Neuronal stem cell (in vitro differentiated cells): Measurements from ENCODE around the gene SUPT7L.

Source experiments
- DNase-seq: peaks from one replicate; pipeline ENCODE4 v3.0.0-alpha.2; 2013; ENCODE audit warnings: low spot score
- H2AFZ ChIP-seq: one replicate; pipeline ENCODE4 v1.6.1; 2013; ENCODE audit warnings: mild to moderate bottlenecking, low read length, inconsistent platforms
- H2AK5ac ChIP-seq: 2 replicates; pipeline ENCODE4 v1.6.1; 2013; ENCODE audit warnings: low read depth, mild to moderate bottlenecking, inconsistent platforms, low read length, moderate library complexity, mixed read lengths
- H2BK120ac ChIP-seq: 2 replicates; pipeline ENCODE4 v1.6.1; 2013; ENCODE audit warnings: low read depth, mild to moderate bottlenecking, inconsistent platforms, low read length, moderate library complexity, mixed read lengths
- H2BK12ac ChIP-seq: one replicate; pipeline ENCODE4 v1.6.1; 2013; ENCODE audit warnings: low read length, inconsistent platforms
- H2BK15ac ChIP-seq: 2 replicates; pipeline ENCODE4 v1.6.1; 2013; ENCODE audit warnings: mild to moderate bottlenecking, low read length, inconsistent platforms, mixed read lengths
- H2BK5ac ChIP-seq: one replicate; pipeline ENCODE4 v1.6.1; 2013; ENCODE audit warnings: inconsistent platforms, mild to moderate bottlenecking, low read length, moderate library complexity
- H3K14ac ChIP-seq: one replicate; pipeline ENCODE4 v1.6.1; 2013; ENCODE audit warnings: low read length, inconsistent platforms
- H3K18ac ChIP-seq: 2 replicates; pipeline ENCODE4 v1.6.1; 2013; ENCODE audit warnings: low read length, inconsistent platforms
- H3K23ac ChIP-seq: 2 replicates; pipeline ENCODE4 v1.6.1; 2013; ENCODE audit warnings: low read depth, mild to moderate bottlenecking, mixed read lengths, low read length, inconsistent platforms; ENCODE audit not compliant: poor library complexity
- H3K27ac ChIP-seq: replicated peaks from 3 replicates; pipeline ENCODE4 v1.5.1; 2013; ENCODE audit warnings: low read length, inconsistent platforms
- H3K27me3 ChIP-seq, 3 experiments: 2 replicates each; pipeline ENCODE4 v1.6.1; 2013; ENCODE audit warnings: low read length in 3 of 3, mild to moderate bottlenecking in 2 of 3, inconsistent platforms in 1 of 3, low read depth in 1 of 3, mixed read lengths in 1 of 3, moderate library complexity in 1 of 3; ENCODE audit not compliant: control insufficient read depth in 3 of 3, insufficient read depth in 3 of 3
- H3K36me3 ChIP-seq, 2 donors: replicated peaks in 1 of 2; 2 replicates each; pipeline ENCODE4 v1.6.1; 2013; ENCODE audit warnings: low read length in 2 of 2; ENCODE audit not compliant: control insufficient read depth in 2 of 2, insufficient read depth in 2 of 2
- H3K4ac ChIP-seq: 2 replicates; pipeline ENCODE4 v1.6.1; 2013; ENCODE audit warnings: inconsistent platforms, mild to moderate bottlenecking, low read length, moderate library complexity
- H3K4me1 ChIP-seq, 2 donors: 1 replicate in 1 of 2; 2 replicates in 1 of 2; pipeline ENCODE4 v1.6.1; 2013; ENCODE audit warnings: low read length in 2 of 2, low read depth in 1 of 2; ENCODE audit not compliant: control insufficient read depth in 2 of 2, insufficient read depth in 1 of 2
- H3K4me2 ChIP-seq: one replicate; pipeline ENCODE4 v1.6.1; 2013; ENCODE audit warnings: mild to moderate bottlenecking, low read length, inconsistent platforms; ENCODE audit not compliant: insufficient read depth, poor library complexity, severe bottlenecking
- H3K4me3 ChIP-seq, 2 donors: 2 replicates each; pipeline ENCODE4 v1.5.1; 2013; ENCODE audit warnings: low read length in 2 of 2, mild to moderate bottlenecking in 2 of 2, inconsistent platforms in 1 of 2, moderate library complexity in 1 of 2
- H3K79me1 ChIP-seq: one replicate; pipeline ENCODE4 v1.6.1; 2013; ENCODE audit warnings: low read depth, mild to moderate bottlenecking, inconsistent platforms, low read length, moderate library complexity
- H3K9ac ChIP-seq: one replicate; pipeline ENCODE4 v1.6.1; 2013; ENCODE audit warnings: mild to moderate bottlenecking, low read depth, low read length, inconsistent platforms; ENCODE audit not compliant: poor library complexity
- H3K9me3 ChIP-seq, 2 donors: replicated peaks in 1 of 2; 2 replicates each; pipeline versions ENCODE3 to v1.6.1; 2013; ENCODE audit warnings: low read length in 2 of 2, mild to moderate bottlenecking in 2 of 2, inconsistent platforms in 1 of 2, low read depth in 1 of 2, mixed read lengths in 1 of 2, moderate library complexity in 1 of 2; ENCODE audit not compliant: control insufficient read depth in 2 of 2, insufficient read depth in 1 of 2
- H4K8ac ChIP-seq: one replicate; pipeline ENCODE4 v1.6.1; 2013; ENCODE audit warnings: low read depth, mild to moderate bottlenecking, inconsistent platforms, low read length, moderate library complexity
- H4K91ac ChIP-seq: one replicate; pipeline ENCODE4 v1.6.1; 2013; ENCODE audit warnings: low read length, low read depth, mild to moderate bottlenecking, inconsistent platforms; ENCODE audit not compliant: poor library complexity
- WGBS, 2 donors: extraction: QIAGEN DNeasy Blood & Tissue Kit; methylation state at CpG; one replicate each; pipeline ENCODE4 v1.1.7; 2013; ENCODE audit warnings: missing lambda C conversion rate in 2 of 2, mixed read lengths in 1 of 2; ENCODE audit not compliant: insufficient read length in 2 of 2, insufficient replicate concordance in 1 of 2; ENCODE audit errors: extremely low coverage in 2 of 2; 5-methylcytosine and 5-hydroxymethylcytosine counted together

The SUPT7L gene

DNA sequence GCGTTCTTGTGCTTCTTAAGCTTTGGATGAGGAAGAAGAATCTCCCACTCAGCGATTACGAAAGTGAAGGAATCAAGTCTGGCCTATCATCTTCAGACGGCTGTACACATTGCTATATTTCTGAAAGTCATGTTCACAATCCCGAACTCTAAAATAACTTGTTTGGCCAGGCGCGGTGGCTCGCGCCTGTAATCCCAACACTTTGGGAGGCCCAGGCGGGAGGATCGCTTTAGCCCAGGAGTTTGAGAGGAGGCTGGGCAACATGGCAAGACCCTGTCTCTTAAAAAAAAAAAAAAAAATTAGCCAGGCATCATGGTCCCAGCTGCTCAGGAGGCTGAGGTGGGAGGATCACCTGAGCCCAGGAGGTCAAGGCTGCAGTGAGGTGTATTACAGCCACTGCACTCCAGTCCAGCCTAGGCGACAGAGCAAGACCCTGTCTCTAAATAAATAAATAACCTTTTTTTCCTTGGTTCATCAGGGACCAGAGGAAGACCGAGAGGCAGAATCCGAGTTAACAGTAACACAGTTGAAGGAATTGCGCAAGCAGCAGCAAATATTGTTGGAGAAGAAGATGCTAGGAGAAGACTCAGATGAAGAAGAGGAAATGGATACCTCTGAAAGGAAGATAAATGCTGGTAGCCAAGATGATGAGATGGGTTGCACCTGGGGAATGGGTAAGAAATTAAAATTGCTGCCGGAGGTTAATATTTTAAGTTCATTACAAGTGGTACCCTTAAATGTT lies 1.4 kb upstream of the SUPT7L start:
- Histone ChIP-seq H3K4me1 (peaks cover 5 to 12% of the 10 kb centered on the region in 2 donors), H2BK12ac (no peak overlapping the region), H2AFZ (no peak overlapping the region), H3K14ac (no peak overlapping the region), H3K18ac (no peak overlapping the region), H3K4me2 (peak overlapping the region; percentile 99), H3K9ac (no peak overlapping the region), H3K36me3 (peaks cover 10 to 63% of the 10 kb centered on the region in 2 donors), H3K9me3 (no peaks in the 10 kb centered on the region), H4K8ac (no peak overlapping the region), H3K27ac (no peak overlapping the region), H3K79me1 (peaks cover 4% of the 10 kb centered on the region), H4K91ac (no peak overlapping the region), H3K27me3 (no peaks in the 10 kb centered on the region), H2BK5ac (no peak overlapping the region), H2AK5ac (no peak overlapping the region), H3K4ac (no peak overlapping the region), H2BK120ac (no peak overlapping the region), H3K23ac (no peak overlapping the region), H2BK15ac (no peak overlapping the region), H3K4me3 (peak overlapping the region; percentile 82 to 88)
- DNase-seq: no peak
- WGBS, 2 donors: no CpG with 5 or more reads among the region's 16 CpGs

DNA sequence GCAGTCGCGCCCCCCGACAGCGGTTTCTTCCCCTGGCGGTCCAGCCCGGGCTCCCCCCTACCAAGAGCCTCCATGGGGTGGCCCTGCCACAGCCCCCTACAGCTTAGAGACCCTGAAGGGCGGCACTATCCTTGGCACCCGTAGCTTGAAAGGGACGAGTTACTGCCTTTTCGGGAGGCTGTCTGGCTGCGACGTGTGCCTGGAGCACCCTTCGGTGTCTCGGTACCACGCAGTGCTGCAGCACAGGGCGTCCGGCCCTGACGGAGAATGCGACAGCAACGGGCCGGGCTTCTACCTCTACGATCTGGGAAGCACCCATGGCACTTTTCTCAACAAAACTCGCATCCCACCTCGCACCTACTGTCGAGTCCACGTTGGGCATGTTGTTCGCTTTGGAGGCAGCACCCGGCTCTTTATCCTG lies 750 bp upstream of the SUPT7L start:
- peak; percentile 2 for DNase-seq
- H3K4me1 ChIP-seq: peaks cover 5 to 12% of the 10 kb centered on the region in 2 donors

GRCh38 chr2:27661371-27661770 lies 2.0 kb downstream of the SUPT7L start:
- H3K36me3 ChIP-seq: peaks cover 12 to 67% of the 10 kb centered on the region in 2 donors
- H3K18ac ChIP-seq: no peak overlapping the region
- no peak for DNase-seq
- H2AFZ ChIP-seq: no peak overlapping the region
- H2BK15ac ChIP-seq: no peak overlapping the region
- H3K4me1 ChIP-seq: peaks cover 5 to 12% of the 10 kb centered on the region in 2 donors
- no CpG with 5 or more reads among the region's 1 CpG for WGBS, 2 donors
- H2AK5ac ChIP-seq: no peak overlapping the region
- no peak overlapping the region for H4K8ac ChIP-seq
- no peak overlapping the region for H3K4ac ChIP-seq
- no peak overlapping the region for H4K91ac ChIP-seq
- no peaks in the 10 kb centered on the region for H3K27me3 ChIP-seq
- H3K4me2 ChIP-seq: no peak overlapping the region
- H2BK12ac ChIP-seq: no peak overlapping the region
- no peak overlapping the region for H3K23ac ChIP-seq
- H3K27ac ChIP-seq: no peak overlapping the region
- no peak overlapping the region for H3K9ac ChIP-seq
- no peak overlapping the region for H2BK5ac ChIP-seq
- H3K9me3 ChIP-seq: no peaks in the 10 kb centered on the region
- no peak overlapping the region for H3K4me3 ChIP-seq
- H3K14ac ChIP-seq: no peak overlapping the region
- H2BK120ac ChIP-seq: no peak overlapping the region
- peaks cover 4% of the 10 kb centered on the region for H3K79me1 ChIP-seq

More for the DNA sequence above, 750 bp upstream of the SUPT7L start:
- Histone ChIP-seq H3K27ac (no peak overlapping the region), H2AFZ (peak overlapping the region; percentile 82), H3K4me3 (peak overlapping the region; percentile 82 to 88), H2BK15ac (no peak overlapping the region), H2BK5ac (no peak overlapping the region), H3K4ac (no peak overlapping the region), H3K79me1 (peaks cover 4% of the 10 kb centered on the region), H3K9ac (peak overlapping the region; percentile 87), H2BK120ac (peak overlapping the region; percentile 85), H3K36me3 (peaks cover 11 to 64% of the 10 kb centered on the region in 2 donors), H2AK5ac (peak overlapping the region; percentile 72), H3K9me3 (no peaks in the 10 kb centered on the region), H4K91ac (no peak overlapping the region), H3K14ac (peak overlapping the region; percentile 57), H2BK12ac (no peak overlapping the region), H3K27me3 (no peaks in the 10 kb centered on the region), H3K18ac (peak overlapping the region; percentile 30), H4K8ac (peak overlapping the region; percentile 94), H3K4me2 (peak overlapping the region; percentile 99), H3K23ac (no peak overlapping the region)
- WGBS, 2 donors: no CpG with 5 or more reads among the region's 28 CpGs

- no peak overlapping the region for H2BK5ac ChIP-seq
- H2BK12ac ChIP-seq: no peak overlapping the region
- no peak overlapping the region for H2BK120ac ChIP-seq
- H3K36me3 ChIP-seq: peaks cover 27 to 100% of the 10 kb centered on the region in 2 donors
- no peak overlapping the region for H3K4me2 ChIP-seq
- no peak overlapping the region for H3K14ac ChIP-seq
- no peaks in the 10 kb centered on the region for H3K9me3 ChIP-seq
- H3K4ac ChIP-seq: no peak overlapping the region
- H3K27me3 ChIP-seq: no peaks in the 10 kb centered on the region
- no peak overlapping the region for H2AFZ ChIP-seq
- no peak overlapping the region for H2BK15ac ChIP-seq
- H3K23ac ChIP-seq: no peak overlapping the region
- H3K9ac ChIP-seq: no peak overlapping the region
- no CpG with 5 or more reads among the region's 7 CpGs for WGBS, 2 donors
- no peak overlapping the region for H3K27ac ChIP-seq
- H2AK5ac ChIP-seq: no peak overlapping the region
- no peak for DNase-seq
- no peaks in the 10 kb centered on the region for H3K79me1 ChIP-seq
- no peaks in the 10 kb centered on the region for H3K4me1 ChIP-seq
- no peak overlapping the region for H4K8ac ChIP-seq
- no peak overlapping the region for H3K18ac ChIP-seq
- no peak overlapping the region for H3K4me3 ChIP-seq
- no peak overlapping the region for H4K91ac ChIP-seq
Measured at GRCh38 chr2:27655155-27655951, 8.1 kb downstream of the SUPT7L start.
